ENCODE results near the gene ETS2. TPM values are rescaled to one million over a fixed set of nuclear protein-coding genes. Genes with fewer than 3 reads are reported as not detected.

The ETS2 gene
- total and polyA plus RNA-seq, 10 of the 15 experiments (the other 5 are each of a cell fraction or from before 2014, with no cell fraction given): 0.52 to 8.6 (median 3.8) TPM

- ChIA-PET POLR2A (no interaction called here), SMC1A (ENCODE audit: uncharacterized antibody, unreplicated experiment) (no interaction called here), CTCF (no interaction called here), RAD21 (ENCODE audit: unreplicated experiment) (interaction anchor here (1.5 kb wide), 1 partner anchor 90 kb away, joined by 3 read pairs; no protein-coding TSS in a partner anchor)
- Histone ChIP-seq H3K9me3 (replicated peaks; ENCODE audit: control insufficient read depth, insufficient read depth, low read length) (no peaks in the 10 kb centered on the region), H3K4me3 (no peak overlapping the region), H3K4me1 (ENCODE audit: control insufficient read depth, insufficient read depth, low read length) (no peaks in the 10 kb centered on the region), H3K27ac (ENCODE audit: control insufficient read depth, insufficient read depth) (no peak overlapping the region), H2AFZ (ENCODE audit: control insufficient read depth, low read depth, low read length) (no peak overlapping the region), H3K36me3 (ENCODE audit: control insufficient read depth in 2 of 2, insufficient read depth in 2 of 2, low read length in 1 of 2) (no peaks in the 10 kb centered on the region), H3K4me2 (ENCODE audit: control insufficient read depth, insufficient read depth) (no peak overlapping the region), H4K20me1 (ENCODE audit: control insufficient read depth, insufficient read depth) (no peaks in the 10 kb centered on the region), H3K9ac (ENCODE audit: control insufficient read depth, insufficient read depth, low read length) (no peak overlapping the region), H3K79me2 (ENCODE audit: control insufficient read depth, insufficient read depth, low read length) (no peaks in the 10 kb centered on the region), H3K27me3 (replicated peaks in 1 of 2; ENCODE audit: control insufficient read depth in 2 of 2, insufficient read depth in 2 of 2, low read length in 1 of 2) (no peaks in the 10 kb centered on the region; a peak in 1 of 4 replicates)
- no TSS peak for BruUV-seq (replicated peaks)
- DNase-seq (ENCODE audit: low read depth, low spot score): no peak
- in situ Hi-C loops (cut with MboI): no loop called here
- no peak for FAIRE-seq
- intact Hi-C loops (cut with micrococcal nuclease; ENCODE audit: unreplicated experiment): no loop called here
- no peak for ATAC-seq
- WGBS (ENCODE audit: insufficient coverage, insufficient replicate concordance, low lambda C conversion rate, missing lambda C conversion rate): 25% methylated on average over 9 of the region's 9 CpGs
- TF ChIP-seq SREBF2 (IDR thresholded peaks at IDR 0.05; ENCODE audit: low read length): no peak
- TF ChIP-seq KDM1A (IDR thresholded peaks at IDR 0.05; ENCODE audit: borderline replicate concordance): no peak
- TF ChIP-seq MEF2B (IDR thresholded peaks at IDR 0.05; ENCODE audit: partially characterized antibody, poor library complexity, severe bottlenecking): no peak
- TF ChIP-seq RCOR1 (conservative IDR thresholded peaks at IDR 0.05; ENCODE audit: low read depth, low read length): no peak
- TF ChIP-seq PAX5 (IDR thresholded peaks at IDR 0.05; ENCODE audit: borderline replicate concordance, low read depth, low read length): no peak
- TF ChIP-seq FOXM1 (IDR thresholded peaks at IDR 0.05; ENCODE audit: low read depth, low read length): no peak
- no peak for TF ChIP-seq ZSCAN29 (IDR thresholded peaks at IDR 0.05)
- TF ChIP-seq BCLAF1 (IDR thresholded peaks at IDR 0.05): no peak
- TF ChIP-seq SP1 (IDR thresholded peaks at IDR 0.05; ENCODE audit: low read depth, low read length): no peak
- TF ChIP-seq ZNF592 (IDR thresholded peaks at IDR 0.05): no peak
- TF ChIP-seq HDGF (IDR thresholded peaks at IDR 0.05): no peak
- no peak for TF ChIP-seq JUNB (IDR thresholded peaks at IDR 0.05)
- TF ChIP-seq BCL11A (IDR thresholded peaks at IDR 0.05; ENCODE audit: low read depth, low read length): no peak
- TF ChIP-seq CTCF (IDR thresholded peaks at IDR 0.05 in 2 of 3, conservative IDR thresholded peaks at IDR 0.05 in 1 of 3; ENCODE audit: control insufficient read depth in 2 of 3, extremely low read depth in 1 of 3, insufficient read depth in 1 of 3, low read depth in 3 of 3, low read length in 3 of 3): no peak
- TF ChIP-seq ZZZ3 (IDR thresholded peaks at IDR 0.05; ENCODE audit: control insufficient read depth, insufficient read length, low read depth): no peak
- no peak for TF ChIP-seq STAT1 (conservative IDR thresholded peaks at IDR 0.05)
These were observed 33.9 kb downstream of the ETS2 start for GRCh38 chr21:38839328-38840286.
